Ovary (tissue), 3 donors: Measurements from ENCODE around the gene VWA3B.

ENCODE experiments used
- EP300 ChIP-seq: sonication (generic); formaldehyde crosslinking; IDR thresholded peaks from one replicate; pipeline ENCODE4 v1.6.1; 2017; ENCODE audit warnings: antibody characterized with exemption
- POLR2A ChIP-seq: fragments of 450-650 bp; IDR thresholded peaks from one replicate; pipeline ENCODE4 v1.6.1; 2017; ENCODE audit warnings: antibody characterized with exemption, mild to moderate bottlenecking, moderate library complexity
- TF ChIP-seq, protein P1 (sequence below), 3 donors: fragments of 450-650 bp in 2 of 3; fragments of 200-600 bp in 1 of 3; IDR thresholded peaks; one replicate each; pipeline versions ENCODE4 v1.5.1 to v1.8.0; 2016 to 2022; ENCODE audit warnings: antibody characterized with exemption in 3 of 3, mild to moderate bottlenecking in 1 of 3
- donor health status: DM: no; HTN: no; CAD: no.

DNA sequence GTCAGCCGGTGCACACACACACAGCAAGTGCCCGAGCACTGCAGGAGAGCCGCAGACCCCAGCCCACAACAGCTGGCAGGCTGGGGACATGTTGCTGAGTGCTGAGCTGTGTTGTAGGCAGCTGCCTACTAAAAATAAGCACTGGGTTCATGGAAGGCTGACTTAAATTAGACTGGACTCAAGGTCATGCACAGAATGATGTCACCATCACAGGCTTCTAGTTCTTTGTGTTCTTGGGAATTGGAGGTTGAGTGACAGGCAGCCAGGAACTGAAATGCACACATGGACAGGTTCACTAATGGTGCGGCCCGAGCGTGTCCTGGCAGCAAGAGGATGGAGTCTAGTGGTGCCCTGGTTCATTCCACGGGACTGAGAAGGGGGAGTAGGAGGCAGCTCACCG, 71.3 kb downstream of the VWA3B start:
- TF ChIP-seq, protein P1, sequence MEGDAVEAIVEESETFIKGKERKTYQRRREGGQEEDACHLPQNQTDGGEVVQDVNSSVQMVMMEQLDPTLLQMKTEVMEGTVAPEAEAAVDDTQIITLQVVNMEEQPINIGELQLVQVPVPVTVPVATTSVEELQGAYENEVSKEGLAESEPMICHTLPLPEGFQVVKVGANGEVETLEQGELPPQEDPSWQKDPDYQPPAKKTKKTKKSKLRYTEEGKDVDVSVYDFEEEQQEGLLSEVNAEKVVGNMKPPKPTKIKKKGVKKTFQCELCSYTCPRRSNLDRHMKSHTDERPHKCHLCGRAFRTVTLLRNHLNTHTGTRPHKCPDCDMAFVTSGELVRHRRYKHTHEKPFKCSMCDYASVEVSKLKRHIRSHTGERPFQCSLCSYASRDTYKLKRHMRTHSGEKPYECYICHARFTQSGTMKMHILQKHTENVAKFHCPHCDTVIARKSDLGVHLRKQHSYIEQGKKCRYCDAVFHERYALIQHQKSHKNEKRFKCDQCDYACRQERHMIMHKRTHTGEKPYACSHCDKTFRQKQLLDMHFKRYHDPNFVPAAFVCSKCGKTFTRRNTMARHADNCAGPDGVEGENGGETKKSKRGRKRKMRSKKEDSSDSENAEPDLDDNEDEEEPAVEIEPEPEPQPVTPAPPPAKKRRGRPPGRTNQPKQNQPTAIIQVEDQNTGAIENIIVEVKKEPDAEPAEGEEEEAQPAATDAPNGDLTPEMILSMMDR (IDR thresholded peaks at IDR 0.05) = no peak
- TF ChIP-seq POLR2A (no peak), EP300 (no peak)
